GM18526 (cell line): ENCODE data around the gene FGFR3.

Experiments
- POLR2A ChIP-seq: IDR thresholded peaks from 3 replicates; pipeline ENCODE4 v1.6.1; 2011; ENCODE audit not compliant: insufficient read length; ENCODE audit errors: extremely low read depth

FGFR3 gene

GRCh38 chr4:1762264-1763010, 30.7 kb upstream of the FGFR3 start:
- TF ChIP-seq POLR2A, result no peak

GRCh38 chr4:1763070-1763549, 30.0 kb upstream of the FGFR3 start:
- TF ChIP-seq POLR2A, result no peak

GRCh38 chr4:1763550-1764080, 29.5 kb upstream of the FGFR3 start:
- no peak for TF ChIP-seq POLR2A

GRCh38 chr4:1764670-1765069, 28.4 kb upstream of the FGFR3 start:
- TF ChIP-seq POLR2A, result no peak

- TF ChIP-seq POLR2A, result no peak
These were observed 27.6 kb upstream of the FGFR3 start for GRCh38 chr4:1765409-1766072.

DNA sequence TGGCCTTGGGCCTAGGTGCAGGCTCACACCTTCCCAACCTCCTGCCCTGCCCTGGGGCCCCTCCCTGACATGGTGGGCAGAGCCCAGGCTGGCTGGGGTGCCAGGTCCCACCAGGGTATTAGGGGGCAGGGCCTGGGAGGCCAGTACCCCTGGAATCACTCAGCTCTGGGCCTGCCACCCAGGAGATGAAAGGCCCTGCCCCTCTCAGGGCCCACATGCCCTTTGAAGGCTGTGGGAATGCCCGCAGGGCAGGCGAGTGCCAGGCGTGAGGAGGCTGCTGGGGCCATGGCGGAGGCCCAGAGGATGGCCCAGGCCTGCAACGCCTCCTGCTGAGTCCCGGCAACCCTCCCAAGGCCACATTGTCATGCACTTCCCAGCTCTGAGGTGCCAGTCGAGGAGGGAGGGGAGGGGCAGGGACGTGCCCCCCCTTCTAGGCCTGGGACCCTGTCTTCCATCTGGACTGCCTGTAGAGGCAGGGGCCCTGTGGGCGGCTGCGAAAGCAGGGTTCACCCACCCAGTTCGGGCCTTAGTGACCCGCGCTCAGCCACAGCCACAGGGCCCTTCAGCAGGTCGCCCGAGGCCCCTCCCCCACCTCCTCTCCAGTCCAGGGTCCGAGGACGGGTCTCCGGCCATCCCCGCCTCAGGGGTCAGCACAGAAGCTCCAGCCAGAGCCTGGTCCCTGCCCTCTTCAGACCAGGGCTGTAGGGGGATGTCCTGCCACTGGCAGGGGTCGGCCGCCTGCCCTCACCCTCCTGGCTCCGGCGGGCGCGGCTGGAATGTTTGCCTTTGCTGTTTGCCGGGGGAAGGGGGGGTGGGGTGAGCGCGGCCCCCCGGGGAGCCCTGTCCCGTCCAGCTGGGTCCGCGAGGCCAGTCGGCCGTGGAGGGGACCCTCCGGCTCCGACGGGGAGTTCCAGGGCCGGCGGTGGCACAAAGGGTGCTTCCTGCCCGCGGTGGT, 26.7 kb upstream of the FGFR3 start:
- TF ChIP-seq POLR2A, result no peak

DNA sequence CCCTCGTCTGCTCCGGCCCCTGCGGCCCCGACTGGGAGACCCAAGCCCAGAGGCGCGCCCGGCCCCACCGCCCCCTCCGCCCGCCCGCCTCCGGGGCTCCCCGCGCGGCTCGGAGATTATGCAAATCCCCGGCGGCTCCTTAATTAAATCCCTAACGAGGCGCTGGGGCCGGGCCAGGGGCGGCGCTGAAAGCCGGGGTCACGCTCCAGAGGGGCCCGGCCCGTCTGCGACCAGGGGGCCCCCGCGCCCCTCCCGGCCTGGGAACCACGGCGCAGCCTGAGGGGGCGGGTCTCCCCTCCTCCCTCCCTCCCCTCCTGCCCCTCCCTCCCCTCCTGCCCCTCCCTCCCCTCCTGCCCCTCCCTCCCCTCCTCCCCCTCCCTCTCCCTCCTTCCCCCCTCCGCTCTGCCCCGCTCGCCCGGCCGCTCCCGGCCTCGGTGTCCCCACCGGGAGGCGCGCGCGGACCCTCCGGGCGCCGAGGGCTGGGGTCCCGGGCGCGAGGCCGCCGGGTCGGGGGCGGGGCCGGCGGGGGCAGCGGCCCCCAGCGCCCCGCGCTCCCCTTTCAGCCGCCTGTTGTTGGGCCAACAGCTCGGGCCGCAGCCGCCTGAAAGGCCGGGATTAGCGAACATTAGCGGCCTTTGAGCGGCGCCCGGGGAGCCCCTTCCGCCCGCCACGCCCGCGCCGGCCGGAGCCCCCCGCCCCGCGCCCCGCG, 25.9 kb upstream of the FGFR3 start:
- TF ChIP-seq POLR2A, result no peak

GRCh38 chr4:1767770-1768366, 25.2 kb upstream of the FGFR3 start:
- no peak for TF ChIP-seq POLR2A

DNA sequence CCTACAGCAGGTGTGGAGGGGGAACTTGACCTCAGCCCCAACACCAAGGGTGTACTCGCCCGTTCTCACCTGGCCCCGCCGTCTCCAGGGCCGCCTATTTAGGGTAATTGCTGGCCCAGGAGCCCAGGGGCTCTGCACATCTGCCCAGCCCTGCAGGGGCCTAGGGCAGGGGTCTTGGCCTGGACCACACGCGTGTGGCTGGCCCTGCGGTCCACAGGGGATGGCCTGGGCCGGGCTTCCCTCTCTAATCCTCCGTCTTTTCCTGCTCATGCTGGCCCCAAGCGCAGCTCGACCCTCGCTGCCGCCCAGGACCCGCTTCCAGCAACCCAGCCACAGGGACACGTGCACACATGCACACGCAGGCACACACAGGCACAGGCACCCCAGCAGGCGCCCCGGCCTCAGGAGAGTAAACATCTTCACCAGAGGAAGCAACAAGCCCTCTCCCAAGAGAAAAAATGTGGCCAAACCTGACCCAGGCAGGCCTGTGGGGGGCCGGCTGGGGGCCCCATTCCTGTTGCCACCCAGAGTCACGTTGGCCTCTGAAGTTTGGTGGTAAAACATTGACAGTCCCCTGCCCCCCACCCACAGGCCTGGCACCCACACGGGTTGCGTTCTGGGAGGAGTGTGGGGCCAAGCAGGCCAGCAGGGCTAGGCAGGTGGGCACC, 24.6 kb upstream of the FGFR3 start:
- TF ChIP-seq POLR2A, result no peak

DNA sequence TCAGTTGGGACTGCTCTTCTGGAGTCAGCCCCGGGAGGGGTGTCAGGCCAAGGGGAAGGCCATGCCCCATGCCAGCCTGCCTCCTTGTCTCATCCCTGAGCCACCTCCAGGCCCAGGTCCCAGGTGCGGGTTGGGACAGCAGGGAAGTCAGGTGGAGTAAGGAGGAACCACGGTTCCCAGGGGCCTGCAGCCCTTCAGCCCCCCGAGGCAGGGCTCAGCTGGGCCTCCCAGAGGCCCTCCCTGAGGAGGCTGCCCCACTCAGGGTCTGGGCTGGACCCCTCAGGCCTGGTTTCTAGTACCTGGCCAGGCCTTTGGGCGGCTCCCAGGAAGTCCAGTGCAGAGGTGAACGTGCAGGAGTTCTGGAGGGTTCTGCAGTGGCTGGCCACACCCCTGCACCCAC, 23.4 kb upstream of the FGFR3 start:
- TF ChIP-seq POLR2A, result no peak

- TF ChIP-seq POLR2A, result no peak
These were observed 22.8 kb upstream of the FGFR3 start for GRCh38 chr4:1770245-1770644.

DNA sequence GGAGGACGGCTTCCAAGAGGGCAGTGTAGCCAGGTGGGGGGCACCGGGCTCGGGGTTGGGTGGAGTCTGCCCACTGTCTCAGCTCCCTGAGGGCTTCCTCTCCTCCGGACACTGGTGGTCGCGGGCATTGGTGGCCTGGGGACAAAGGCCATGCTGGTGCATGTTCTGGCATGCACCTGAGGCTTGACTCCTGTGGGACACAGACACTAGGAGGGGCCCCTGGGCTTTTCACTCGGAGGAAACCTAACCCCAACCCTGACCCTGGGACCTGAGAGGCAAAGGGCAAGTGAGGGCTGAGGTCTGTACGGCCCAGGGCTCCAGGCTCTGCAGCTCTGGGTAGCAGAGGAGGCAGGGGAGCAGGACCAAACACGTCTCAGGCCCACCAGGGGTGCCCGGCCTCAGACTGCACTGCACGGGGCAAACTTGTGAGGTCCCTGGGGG, 22.3 kb upstream of the FGFR3 start:
- no peak for TF ChIP-seq POLR2A

DNA sequence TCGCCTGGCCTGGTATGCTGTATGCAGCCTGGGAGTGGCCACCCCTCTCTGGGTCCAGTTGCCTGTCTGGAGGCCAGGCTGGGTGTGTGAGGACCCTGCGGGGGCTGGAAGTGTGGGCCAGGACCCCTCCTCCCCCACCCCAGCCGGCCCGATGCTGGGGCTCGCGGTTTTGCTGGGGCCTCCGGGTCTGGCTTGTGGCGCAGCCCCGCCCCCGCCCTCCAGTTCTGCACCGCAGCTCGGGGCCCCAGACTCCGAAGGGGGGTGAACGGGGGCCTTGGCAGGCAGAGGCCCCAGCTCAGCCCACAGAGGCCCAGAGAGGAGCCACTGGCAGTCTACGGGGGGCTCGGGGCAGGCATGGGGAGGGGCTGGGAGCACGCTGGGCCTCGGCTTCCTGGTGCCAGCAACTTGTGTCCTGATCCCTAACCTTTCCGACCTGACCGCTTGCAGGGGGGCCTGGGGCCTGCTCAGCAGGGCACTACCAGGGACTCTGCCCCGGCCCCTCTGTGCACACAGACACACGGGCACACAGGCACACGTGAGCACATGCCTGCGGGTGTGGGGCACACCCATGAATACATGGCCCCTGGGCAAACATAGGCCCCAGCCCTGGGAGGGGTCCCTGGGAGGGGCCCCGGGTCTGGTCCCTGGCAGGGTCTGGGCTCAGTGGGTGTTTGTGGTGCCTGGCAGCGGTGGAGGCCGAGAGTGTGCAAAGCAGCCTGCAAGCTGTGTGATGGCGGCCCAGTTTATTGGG, 21.4 kb upstream of the FGFR3 start:
- TF ChIP-seq POLR2A, result no peak
